HK-2 (cell line): ENCODE results near the gene CNN2.

ENCODE experiments used
- DNase-seq: peaks from one replicate; pipeline ENCODE4 v3.0.0-alpha.2; 2018; ENCODE audit not compliant: unreplicated experiment

The CNN2 gene

DNA sequence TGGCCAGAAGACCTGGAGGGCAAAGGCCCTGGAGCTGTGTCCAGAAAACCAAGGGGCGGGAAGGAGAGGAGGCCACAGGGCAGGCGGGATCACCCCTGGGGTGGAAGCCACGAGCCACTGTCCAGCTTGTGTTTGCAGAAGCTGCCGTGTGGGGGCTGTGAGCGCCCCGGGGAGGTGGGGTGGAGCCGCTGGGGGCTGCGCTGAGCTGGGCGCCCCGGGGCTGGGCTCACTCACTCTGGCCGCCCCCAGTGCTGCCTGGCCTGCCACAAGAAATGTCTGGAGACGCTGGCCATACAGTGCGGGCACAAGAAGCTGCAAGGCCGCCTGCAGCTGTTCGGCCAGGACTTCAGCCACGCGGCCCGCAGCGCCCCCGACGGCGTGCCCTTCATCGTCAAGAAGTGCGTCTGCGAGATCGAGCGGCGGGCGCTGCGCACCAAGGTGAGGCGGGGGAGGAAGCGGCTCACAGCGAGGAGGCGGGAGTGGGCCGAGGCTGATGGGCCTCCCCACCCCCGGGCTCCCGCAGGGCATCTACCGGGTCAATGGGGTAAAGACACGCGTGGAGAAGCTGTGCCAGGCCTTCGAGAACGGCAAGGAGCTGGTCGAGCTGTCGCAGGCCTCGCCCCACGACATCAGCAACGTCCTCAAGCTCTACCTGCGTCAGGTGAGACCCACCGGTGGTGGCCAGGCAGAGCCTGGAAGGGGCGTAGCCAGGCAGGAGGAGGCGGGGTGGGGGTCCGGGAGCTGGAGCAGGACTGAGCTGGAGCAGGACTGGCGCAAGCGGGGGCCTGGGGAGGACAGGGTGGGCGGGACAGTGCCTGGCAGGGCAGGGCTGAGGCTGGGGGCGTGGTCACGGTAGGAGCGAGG, 55.1 kb downstream of the CNN2 start:
- no peak for DNase-seq

DNA sequence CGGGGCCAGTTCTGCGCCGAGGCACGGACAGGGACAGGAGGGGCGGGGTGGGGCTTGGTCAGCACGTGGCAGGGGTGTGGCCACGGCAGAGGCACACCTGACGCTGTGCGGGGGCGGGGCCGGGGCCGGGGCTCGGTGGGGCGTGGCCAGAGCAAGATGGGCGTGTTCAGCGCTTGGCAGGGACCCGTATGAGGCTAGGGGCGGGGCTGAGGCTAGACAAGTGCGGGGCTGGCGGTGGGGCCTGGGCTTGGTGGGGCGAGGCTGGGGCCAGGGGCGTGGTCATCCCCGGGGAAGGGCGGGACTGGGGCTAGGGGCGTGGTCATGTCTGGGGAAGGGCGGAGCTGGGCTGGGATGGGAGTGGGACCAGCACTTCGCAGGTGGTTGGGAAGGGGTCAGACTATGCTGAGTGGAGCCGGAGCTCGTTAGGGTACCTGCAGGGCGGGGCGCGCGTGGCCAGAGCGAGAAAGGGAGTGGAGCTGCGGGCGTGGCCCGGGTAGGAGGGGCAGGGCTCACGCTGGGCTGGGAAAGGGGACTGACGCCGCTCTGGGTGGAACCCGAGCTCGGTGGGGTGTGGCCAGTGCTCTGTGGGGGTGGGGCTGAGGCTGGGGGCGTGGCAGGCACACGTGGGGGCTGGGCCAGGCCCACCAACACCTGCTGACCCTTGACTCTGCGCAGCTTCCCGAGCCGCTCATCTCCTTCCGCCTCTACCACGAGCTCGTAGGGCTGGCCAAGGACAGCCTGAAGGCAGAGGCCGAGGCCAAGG, 55.9 kb downstream of the CNN2 start:
- DNase-seq: no peak

- DNase-seq: no peak
Observed at GRCh38 chr19:1082928-1083816, 56.8 kb downstream of the CNN2 start.

DNA sequence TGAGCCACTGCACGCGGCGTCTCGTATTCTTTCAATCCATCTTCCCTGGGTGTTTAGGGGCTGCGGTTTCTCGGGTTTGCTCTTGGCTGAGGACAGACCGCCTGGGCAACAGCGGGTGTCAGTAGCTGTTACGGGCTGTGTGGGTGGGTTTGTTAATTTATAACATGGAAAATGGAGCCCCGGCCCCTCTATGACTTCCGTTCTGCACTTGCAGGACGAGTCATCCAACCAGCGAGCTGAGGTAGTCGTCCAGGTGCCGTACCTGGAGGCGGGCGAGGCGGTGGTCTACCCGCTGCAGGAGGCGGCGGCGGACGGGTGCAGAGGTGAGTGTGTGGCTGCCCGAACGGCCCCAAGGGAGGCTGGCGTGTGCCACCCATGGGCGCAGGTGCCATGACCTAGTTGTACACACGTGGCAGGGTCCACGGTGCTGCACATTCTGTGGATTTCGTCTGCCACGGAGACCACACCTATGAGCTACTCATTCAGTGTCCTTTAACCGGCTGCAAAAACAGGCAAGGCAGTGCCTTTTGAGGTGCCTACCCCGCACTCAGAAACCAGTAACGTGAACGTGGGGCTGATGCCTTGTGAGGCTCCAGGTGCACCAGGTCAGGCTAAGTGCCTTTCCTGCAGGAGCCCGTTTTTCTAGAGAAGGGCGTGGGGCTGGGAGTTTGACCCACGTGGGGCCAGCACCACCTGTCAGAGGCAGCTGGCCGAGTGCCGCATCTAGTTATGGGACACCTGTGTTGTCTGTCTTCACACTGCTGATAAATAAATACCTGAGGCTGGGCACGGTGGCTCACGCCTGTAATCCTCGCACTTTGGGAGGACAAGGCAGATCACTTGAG, 57.8 kb downstream of the CNN2 start:
- no peak for DNase-seq

- DNase-seq: no peak
Observed at GRCh38 chr19:1085053-1085658, 58.7 kb downstream of the CNN2 start.

DNA sequence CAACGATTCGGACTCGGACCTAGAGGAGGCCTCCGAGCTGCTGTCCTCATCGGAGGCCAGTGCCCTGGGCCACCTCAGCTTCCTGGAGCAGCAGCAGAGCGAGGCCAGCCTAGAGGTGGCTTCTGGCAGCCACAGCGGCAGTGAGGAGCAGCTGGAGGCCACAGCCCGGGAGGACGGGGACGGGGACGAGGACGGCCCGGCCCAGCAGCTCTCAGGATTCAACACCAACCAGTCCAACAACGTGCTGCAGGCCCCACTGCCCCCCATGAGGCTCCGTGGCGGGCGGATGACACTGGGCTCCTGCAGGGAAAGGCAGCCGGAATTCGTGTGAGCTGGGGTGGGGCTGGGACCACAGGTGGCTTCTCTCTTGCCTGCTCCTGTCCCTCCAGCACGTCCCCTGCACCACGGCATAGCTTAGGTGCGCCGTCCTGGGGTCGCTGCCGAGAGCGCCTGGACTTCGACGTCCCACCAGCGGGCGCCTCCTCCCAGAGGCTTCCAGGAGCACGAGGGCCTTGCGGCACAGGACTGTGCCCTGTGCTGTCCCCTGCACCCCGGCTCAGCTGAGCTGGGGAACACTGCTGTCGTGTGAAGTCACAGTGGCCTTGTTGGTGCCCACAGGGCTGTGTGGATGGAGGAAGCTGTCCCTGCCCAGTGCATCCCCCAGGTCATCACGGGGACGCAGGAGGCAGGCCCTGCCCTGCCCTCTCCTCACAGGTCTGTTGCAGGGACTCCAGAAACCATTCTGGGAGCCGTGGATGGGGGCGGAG, 59.5 kb downstream of the CNN2 start:
- no peak for DNase-seq

GRCh38 chr19:1086613-1087012, 60.2 kb downstream of the CNN2 start:
- no peak for DNase-seq

GRCh38 chr19:1087813-1088415, 61.5 kb downstream of the CNN2 start:
- DNase-seq: no peak

GRCh38 chr19:1088416-1089010, 62.1 kb downstream of the CNN2 start:
- DNase-seq: no peak
